ENCODE data around the gene CDH11. TPM values are rescaled to one million over a fixed set of nuclear protein-coding genes. Genes with fewer than 3 reads are reported as not detected.

The CDH11 gene
- not detected in 2 replicates for total RNA-seq (2014; rRNA removed; shearing (Covaris generic))

GRCh38 chr16:65121870-65122723 is at the start of gene CDH11:
Gene CDH11 (minus strand): TSS chr16:65122063. CDS start chr16:65004869, 117,194 bp downstream.
- peak; percentile 34 for DNase-seq (ENCODE audit: low spot score)
- in situ Hi-C loops (cut with HindIII; ENCODE audit: low sequenced_read_pairs): no loop called here

GRCh38 chr16:65154321-65154720 is 32.5 kb upstream of the CDH11 start:
- no peak for DNase-seq (ENCODE audit: low spot score)
- in situ Hi-C loops (cut with HindIII; ENCODE audit: low sequenced_read_pairs): no loop called here

GRCh38 chr16:65153365-65154105 is 31.7 kb upstream of the CDH11 start:
- in situ Hi-C loops (cut with HindIII; ENCODE audit: low sequenced_read_pairs): no loop called here
- DNase-seq (ENCODE audit: low spot score): no peak

GRCh38 chr16:65148804-65149203 is 26.9 kb upstream of the CDH11 start:
- DNase-seq (ENCODE audit: low spot score): no peak
- in situ Hi-C loops (cut with HindIII; ENCODE audit: low sequenced_read_pairs): no loop called here

- no peak for DNase-seq (ENCODE audit: low spot score)
- in situ Hi-C loops (cut with HindIII; ENCODE audit: low sequenced_read_pairs): no loop called here
Observed at GRCh38 chr16:65142276-65142675, 20.4 kb upstream of the CDH11 start.

GRCh38 chr16:65136681-65137080 is 14.8 kb upstream of the CDH11 start:
- in situ Hi-C loops (cut with HindIII; ENCODE audit: low sequenced_read_pairs): no loop called here
- DNase-seq (ENCODE audit: low spot score): no peak

GRCh38 chr16:65126845-65127624 is 5.2 kb upstream of the CDH11 start:
- in situ Hi-C loops (cut with HindIII; ENCODE audit: low sequenced_read_pairs): no loop called here
- no peak for DNase-seq (ENCODE audit: low spot score)

GRCh38 chr16:65125871-65126270 is 4.0 kb upstream of the CDH11 start:
- in situ Hi-C loops (cut with HindIII; ENCODE audit: low sequenced_read_pairs): no loop called here
- DNase-seq (ENCODE audit: low spot score): no peak

GRCh38 chr16:65125322-65125721 is 3.5 kb upstream of the CDH11 start:
- in situ Hi-C loops (cut with HindIII; ENCODE audit: low sequenced_read_pairs): no loop called here
- no peak for DNase-seq (ENCODE audit: low spot score)

GRCh38 chr16:65124596-65124995 is 2.7 kb upstream of the CDH11 start:
- no peak for DNase-seq (ENCODE audit: low spot score)
- in situ Hi-C loops (cut with HindIII; ENCODE audit: low sequenced_read_pairs): no loop called here

- no peak for DNase-seq (ENCODE audit: low spot score)
- in situ Hi-C loops (cut with HindIII; ENCODE audit: low sequenced_read_pairs): no loop called here
Observed at GRCh38 chr16:65124212-65124548, 2.3 kb upstream of the CDH11 start.

GRCh38 chr16:65123396-65124211 is 1.7 kb upstream of the CDH11 start:
- no peak for DNase-seq (ENCODE audit: low spot score)
- in situ Hi-C loops (cut with HindIII; ENCODE audit: low sequenced_read_pairs): no loop called here

GRCh38 chr16:65122724-65123395 is 997 bp upstream of the CDH11 start:
- peak; percentile 25 for DNase-seq (ENCODE audit: low spot score)

GRCh38 chr16:65120831-65121721 is 787 bp downstream of the CDH11 start:
- in situ Hi-C loops (cut with HindIII; ENCODE audit: low sequenced_read_pairs): no loop called here
- DNase-seq (ENCODE audit: low spot score): peak; percentile 21

More at GRCh38 chr16:65122724-65123395, 997 bp upstream of the CDH11 start:
- in situ Hi-C loops (cut with HindIII; ENCODE audit: low sequenced_read_pairs): no loop called here

- in situ Hi-C loops (cut with HindIII; ENCODE audit: low sequenced_read_pairs): no loop called here
- DNase-seq (ENCODE audit: low spot score): no peak
Observed at GRCh38 chr16:65120461-65120830, 1.4 kb downstream of the CDH11 start.

GRCh38 chr16:65119901-65120401 is 1.9 kb downstream of the CDH11 start:
- DNase-seq (ENCODE audit: low spot score): peak; percentile 59
- in situ Hi-C loops (cut with HindIII; ENCODE audit: low sequenced_read_pairs): no loop called here

- in situ Hi-C loops (cut with HindIII; ENCODE audit: low sequenced_read_pairs): no loop called here
- no peak for DNase-seq (ENCODE audit: low spot score)
Observed at GRCh38 chr16:65119435-65119834, 2.4 kb downstream of the CDH11 start.
